ENCODE results near the gene KRT25. TPM values are rescaled to one million over a fixed set of nuclear protein-coding genes. Genes with fewer than 3 reads are reported as not detected.

The KRT25 gene, protein sequence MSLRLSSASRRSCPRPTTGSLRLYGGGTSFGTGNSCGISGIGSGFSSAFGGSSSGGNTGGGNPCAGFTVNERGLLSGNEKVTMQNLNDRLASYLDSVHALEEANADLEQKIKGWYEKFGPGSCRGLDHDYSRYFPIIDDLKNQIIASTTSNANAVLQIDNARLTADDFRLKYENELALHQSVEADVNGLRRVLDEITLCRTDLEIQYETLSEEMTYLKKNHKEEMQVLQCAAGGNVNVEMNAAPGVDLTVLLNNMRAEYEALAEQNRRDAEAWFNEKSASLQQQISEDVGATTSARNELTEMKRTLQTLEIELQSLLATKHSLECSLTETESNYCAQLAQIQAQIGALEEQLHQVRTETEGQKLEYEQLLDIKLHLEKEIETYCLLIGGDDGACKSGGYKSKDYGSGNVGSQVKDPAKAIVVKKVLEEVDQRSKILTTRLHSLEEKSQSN
- not detected in 2 replicates for total RNA-seq (2014; rRNA removed; shearing (Covaris generic))
- polyA plus RNA-seq (2015; cell fraction: cytosol; rRNA removed), result not detected in 2 replicates
- polyA plus RNA-seq (2015; cell fraction: nucleus; rRNA removed), result not detected in 2 replicates

DNA sequence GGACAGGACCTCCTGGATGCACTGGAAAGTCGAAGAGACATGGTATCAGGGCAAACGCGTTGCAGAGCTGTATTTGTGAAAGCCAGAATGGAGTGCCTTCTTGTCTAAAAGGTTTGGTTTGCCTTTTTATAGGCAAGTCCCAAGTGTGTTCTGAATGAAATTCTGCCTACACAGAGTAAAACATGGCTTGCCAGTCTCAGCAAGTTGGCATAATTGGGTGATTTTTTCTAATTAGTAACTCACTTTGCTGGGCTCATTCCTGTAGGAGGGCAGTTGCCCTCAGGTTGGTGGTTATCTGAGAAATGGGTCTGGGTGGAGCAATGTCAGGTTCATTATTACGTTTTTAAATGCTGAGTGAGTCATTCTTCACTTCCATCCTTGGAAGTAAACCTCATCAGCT, at the start of gene KRT25:
Gene KRT25, minus strand, starts transcription at position 101 of the 400 bp plus-strand sequence. Its CDS starts 60 bp downstream, at position 41.
- DNase-seq (ENCODE audit: low read depth), result no peak

- DNase-seq (ENCODE audit: low read depth), result peak; percentile 56
Measured at GRCh38 chr17:40803617-40804082, 48.5 kb upstream of the KRT25 start.

- no peak for DNase-seq (ENCODE audit: low read depth)
Measured at GRCh38 chr17:40801157-40801556, 46.0 kb upstream of the KRT25 start.

DNA sequence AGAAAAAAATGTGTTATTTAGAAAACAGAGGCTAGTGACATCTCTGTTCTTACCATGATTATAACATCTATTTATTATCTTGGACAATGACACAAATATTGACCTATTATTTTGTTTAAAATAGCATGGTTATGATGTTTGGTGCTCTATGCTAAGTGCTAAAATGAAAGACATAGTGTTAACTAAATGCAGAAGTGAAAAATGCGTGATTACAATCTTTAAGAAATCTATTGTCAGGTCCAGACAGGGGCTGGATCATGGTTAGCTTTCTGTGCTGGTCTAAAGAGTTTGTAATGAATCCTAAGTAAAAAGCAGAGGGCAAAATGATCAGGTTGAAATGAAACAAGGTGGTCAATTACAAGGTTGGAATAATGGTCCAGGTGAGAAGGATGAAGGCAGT, 45.2 kb upstream of the KRT25 start:
- no peak for DNase-seq (ENCODE audit: low read depth)

DNA sequence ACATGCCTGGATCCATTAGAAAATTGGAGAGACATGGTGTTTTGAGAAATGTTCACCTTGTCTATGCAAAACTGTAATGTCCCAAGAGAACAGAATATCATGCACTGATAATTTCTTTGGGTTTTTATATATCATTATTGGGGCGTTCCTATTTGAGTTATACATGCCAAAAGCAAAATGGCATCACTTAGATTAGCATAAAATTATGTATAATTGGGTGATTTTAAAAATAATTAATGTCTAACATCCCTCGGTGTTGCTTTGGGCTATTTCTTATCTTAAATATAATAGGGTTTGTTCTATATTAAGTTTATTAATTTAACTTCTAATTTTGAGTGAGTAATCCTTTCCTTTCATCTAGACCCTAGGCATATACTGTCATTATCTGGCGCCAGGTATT, 44.7 kb upstream of the KRT25 start, which contains the start of gene KRT28:
Gene KRT28, minus strand, starts transcription at position 101 of the 400 bp plus-strand sequence. Its CDS starts 66 bp downstream, at position 35.
- DNase-seq (ENCODE audit: low read depth), result no peak

- DNase-seq (ENCODE audit: low read depth), result no peak
Measured at GRCh38 chr17:40796846-40797245, 41.7 kb upstream of the KRT25 start.

- DNase-seq (ENCODE audit: low read depth), result no peak
Measured at GRCh38 chr17:40795019-40795667, 40.0 kb upstream of the KRT25 start.

DNA sequence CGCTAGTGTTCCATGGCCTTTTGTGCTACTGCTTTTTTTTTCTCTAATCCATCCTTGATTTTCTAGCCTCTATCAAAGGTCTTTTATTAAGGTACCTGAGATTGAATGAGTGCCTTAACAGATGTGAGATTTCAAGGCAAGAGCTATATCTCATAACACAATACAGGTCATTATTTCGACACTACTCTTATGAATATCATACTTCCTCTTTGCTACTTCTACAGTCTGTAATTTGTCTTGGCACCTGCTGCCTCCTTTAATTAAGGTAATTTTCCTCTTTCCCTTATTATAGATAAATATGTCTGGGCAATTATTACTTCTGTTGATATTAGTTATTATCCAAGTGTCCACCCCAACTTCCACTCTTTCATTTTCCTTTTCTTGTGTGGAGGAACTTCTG, 39.3 kb upstream of the KRT25 start:
- DNase-seq (ENCODE audit: low read depth), result no peak

GRCh38 chr17:40793832-40794231, 38.7 kb upstream of the KRT25 start:
- DNase-seq (ENCODE audit: low read depth), result no peak

DNA sequence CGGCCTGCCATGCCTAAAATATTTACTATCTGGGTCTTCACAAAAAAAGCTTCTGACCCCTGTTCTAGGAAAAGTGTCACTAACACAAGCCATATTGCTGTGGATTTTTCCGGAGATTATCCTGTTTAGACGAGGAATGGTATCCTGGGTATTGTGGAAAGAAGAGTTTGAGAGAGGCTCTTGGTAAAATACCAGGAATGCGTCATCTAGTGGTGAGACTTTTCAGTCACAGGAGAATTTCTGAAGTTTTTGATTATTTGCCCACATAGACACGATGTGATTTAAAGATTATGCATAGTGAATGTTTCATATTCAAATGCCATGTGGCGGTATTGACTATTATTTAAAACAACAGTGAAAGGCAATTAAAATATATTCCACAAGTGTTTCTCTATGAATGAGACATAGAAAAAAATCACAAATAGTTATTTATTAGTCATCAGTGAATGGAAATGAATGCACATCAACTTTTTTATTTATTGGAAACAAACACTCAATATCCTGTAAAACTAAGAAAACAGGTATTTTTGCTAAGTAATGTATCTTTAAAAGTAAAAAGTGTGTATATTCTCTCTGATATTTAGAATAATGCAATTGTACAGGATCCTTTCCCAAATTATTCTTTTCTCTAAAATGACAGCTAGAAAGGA, 36.8 kb upstream of the KRT25 start:
- peak; percentile 6 for DNase-seq (ENCODE audit: low read depth)

- no peak for DNase-seq (ENCODE audit: low read depth)
Measured at GRCh38 chr17:40791111-40791510, 36.0 kb upstream of the KRT25 start.

DNA sequence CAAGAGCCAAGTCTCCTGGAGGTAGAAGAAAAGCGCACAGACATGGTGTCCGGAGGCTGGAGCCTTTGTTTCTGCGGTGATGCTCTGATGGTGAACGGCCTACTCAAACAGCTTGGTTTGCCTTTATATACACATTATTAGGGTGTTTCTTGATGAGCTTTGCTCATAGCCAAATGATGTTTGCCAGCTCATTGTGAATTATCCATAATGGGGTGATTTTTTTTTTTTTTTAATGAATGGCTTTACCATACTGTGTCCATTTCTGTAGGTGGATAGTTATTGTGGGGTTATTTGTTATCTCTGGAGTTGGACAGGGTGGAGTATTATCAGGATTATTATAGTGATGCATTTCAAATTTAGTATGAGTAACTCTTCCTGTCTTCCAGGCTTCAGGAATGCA, 27.3 kb upstream of the KRT25 start, which contains the start of gene KRT27:
Gene KRT27, minus strand, starts transcription at position 101 of the 400 bp plus-strand sequence. Its CDS starts 57 bp downstream, at position 44.
- DNase-seq (ENCODE audit: low read depth), result no peak

GRCh38 chr17:40779181-40779909, 24.2 kb upstream of the KRT25 start:
- DNase-seq (ENCODE audit: low read depth), result no peak

- no peak for DNase-seq (ENCODE audit: low read depth)
Measured at GRCh38 chr17:40778461-40778860, 23.3 kb upstream of the KRT25 start.

DNA sequence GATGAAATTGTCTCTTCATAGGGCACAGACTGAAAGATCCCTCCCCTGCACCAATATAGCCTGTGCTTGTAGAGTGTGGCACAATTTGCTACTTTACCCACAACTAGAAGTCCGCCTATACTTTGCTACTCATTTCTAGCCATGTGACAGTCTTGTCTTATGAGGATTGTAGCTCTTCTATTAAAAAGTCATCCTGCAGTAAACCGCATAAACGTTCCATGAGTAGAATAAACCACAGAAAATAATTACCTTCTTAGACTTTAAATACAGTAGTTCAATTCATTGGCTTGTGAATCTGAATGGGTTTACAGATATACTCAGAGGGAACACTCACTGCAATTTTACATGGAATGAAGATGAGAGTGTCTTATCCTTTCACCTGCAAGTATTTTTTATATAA, 22.8 kb upstream of the KRT25 start:
- DNase-seq (ENCODE audit: low read depth), result no peak

GRCh38 chr17:40777459-40777858, 22.3 kb upstream of the KRT25 start:
- no peak for DNase-seq (ENCODE audit: low read depth)

DNA sequence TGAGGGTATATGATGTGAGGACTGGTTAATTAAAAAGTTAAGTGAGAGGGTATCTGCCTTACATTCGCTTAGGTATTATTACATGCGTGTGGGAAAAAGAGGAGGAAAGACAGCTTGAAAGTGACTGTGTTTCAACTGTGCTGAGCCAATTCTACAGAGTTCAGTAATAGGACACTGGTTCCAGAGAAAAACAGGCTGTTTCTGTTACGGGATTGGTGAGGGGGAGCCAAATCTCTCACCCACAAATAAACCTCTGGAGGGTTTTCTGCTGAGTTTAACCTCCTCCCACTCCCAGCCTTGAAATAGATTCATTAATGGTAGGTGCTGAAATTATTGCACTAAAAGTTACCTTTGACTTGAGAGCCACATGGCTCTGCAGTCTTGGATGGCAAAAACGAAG, 20.8 kb upstream of the KRT25 start:
- DNase-seq (ENCODE audit: low read depth), result no peak

DNA sequence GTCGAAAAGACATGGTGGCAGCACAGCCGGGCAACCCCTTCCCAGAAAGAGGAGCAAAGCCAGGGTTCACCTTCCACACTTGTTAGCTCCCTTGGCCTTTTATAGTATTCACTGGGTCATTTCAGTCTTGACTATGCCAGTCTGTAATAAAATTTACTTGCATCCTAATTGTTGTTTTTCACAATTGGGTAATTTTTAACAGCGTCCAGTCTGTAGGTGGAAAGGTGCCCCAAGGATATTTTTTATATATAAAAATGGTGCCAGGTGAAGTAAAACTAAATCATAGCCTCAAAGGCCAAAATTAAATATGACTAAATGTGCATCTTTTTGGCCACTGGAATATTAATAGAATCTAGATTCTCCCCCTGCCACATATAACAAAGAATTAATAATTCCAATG, 17.0 kb upstream of the KRT25 start, which contains the start of gene KRT26:
Gene KRT26, minus strand, starts transcription at position 101 of the 400 bp plus-strand sequence. Its CDS starts 88 bp downstream, at position 13.
- no peak for DNase-seq (ENCODE audit: low read depth)

DNA sequence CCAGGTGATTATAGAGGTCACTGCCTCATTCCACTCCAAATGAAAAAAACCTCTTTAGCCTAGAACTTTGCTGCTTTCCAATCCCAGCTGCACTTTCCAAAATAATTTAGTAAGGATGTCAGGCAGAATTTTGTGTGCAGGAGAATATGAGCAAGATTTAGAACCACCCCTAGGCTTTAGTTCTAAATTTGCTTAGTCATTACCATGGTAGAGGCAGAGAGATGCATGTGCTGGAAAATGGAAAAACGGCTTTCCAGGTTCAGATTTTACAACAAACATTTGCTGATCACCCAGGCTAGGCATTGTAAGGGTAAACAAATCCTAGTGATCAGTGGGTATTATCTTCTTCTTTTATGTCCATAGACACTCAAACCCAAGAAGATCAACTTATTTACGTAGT, 10.5 kb upstream of the KRT25 start:
- no peak for DNase-seq (ENCODE audit: low read depth)

GRCh38 chr17:40763752-40764151, 8.6 kb upstream of the KRT25 start:
- no peak for DNase-seq (ENCODE audit: low read depth)

All from HT1080 (cell line).